HepG2 (cell line): Measurements from ENCODE around the gene TRIM28. TPM values are rescaled to one million over a fixed set of nuclear protein-coding genes. Genes with fewer than 3 reads are reported as not detected.

Experiments used
- AHR ChIP-seq: IDR thresholded peaks from 2 replicates; pipeline ENCODE4 v1.6.1; 2018; ENCODE audit warnings: missing genetic modification reagents, missing compliant biosample characterization
- BRF2 ChIP-seq: sonication (generic); formaldehyde crosslinking; IDR thresholded peaks from 2 replicates; pipeline ENCODE4 v1.8.1; 2022; ENCODE audit warnings: mild to moderate bottlenecking, missing genetic modification reagents
- CCDC6 ChIP-seq: sonication (generic); formaldehyde crosslinking; IDR thresholded peaks from 2 replicates; pipeline ENCODE4 v1.8.1; 2022; ENCODE audit warnings: mild to moderate bottlenecking, missing genetic modification reagents, moderate library complexity
- EED ChIP-seq: sonication (generic); formaldehyde crosslinking; IDR thresholded peaks from 2 replicates; pipeline ENCODE4 v1.5.0; 2020; ENCODE audit warnings: mild to moderate bottlenecking, missing genetic modification reagents
- GMEB2 ChIP-seq: IDR thresholded peaks from 2 replicates; pipeline ENCODE4 v1.6.1; 2016; ENCODE audit warnings: missing biosample characterization, missing genetic modification reagents, low read depth
- HINFP ChIP-seq: sonication (generic); formaldehyde crosslinking; IDR thresholded peaks from 2 replicates; pipeline ENCODE4 v1.4.0; 2020; ENCODE audit warnings: low read depth, mild to moderate bottlenecking, missing genetic modification reagents
- KAT2B ChIP-seq: fragments of 150-350 bp; IDR thresholded peaks from 2 replicates; pipeline ENCODE4 v1.6.1; 2014; ENCODE audit warnings: low read depth, low read length, borderline replicate concordance
- MAFK ChIP-seq, 2 experiments: IDR thresholded peaks in 1 of 2; conservative IDR thresholded peaks in 1 of 2; 2 replicates each; pipeline ENCODE4 v1.6.1; 2011; ENCODE audit warnings: improper control_type of control experiment in 2 of 2, low read length in 2 of 2
- MXD1 ChIP-seq: sonication (generic); formaldehyde crosslinking; IDR thresholded peaks from 2 replicates; pipeline ENCODE4 v1.4.0; 2020; ENCODE audit warnings: mild to moderate bottlenecking, missing genetic modification reagents
- NFYB ChIP-seq: sonication (generic); formaldehyde crosslinking; IDR thresholded peaks from 2 replicates; pipeline ENCODE4 v1.4.0; 2020; ENCODE audit warnings: missing genetic modification reagents
- TFE3 ChIP-seq: IDR thresholded peaks from 2 replicates; pipeline ENCODE4 v1.6.1; 2016
- ZNF549 ChIP-seq: sonication (generic); formaldehyde crosslinking; IDR thresholded peaks from 2 replicates; pipeline ENCODE4 v1.5.0; 2020; ENCODE audit warnings: missing genetic modification reagents
- ZNF577 ChIP-seq: sonication (generic); formaldehyde crosslinking; IDR thresholded peaks from 2 replicates; pipeline ENCODE4 v1.4.0; 2020; ENCODE audit warnings: mild to moderate bottlenecking, low read depth, missing genetic modification reagents, borderline replicate concordance
- ZNF629 ChIP-seq: sonication (generic); formaldehyde crosslinking; conservative IDR thresholded peaks from 2 replicates; pipeline ENCODE4 v1.5.0; 2020; ENCODE audit warnings: missing genetic modification reagents
- ZNF850 ChIP-seq: sonication (generic); formaldehyde crosslinking; conservative IDR thresholded peaks from 2 replicates; pipeline ENCODE4 v1.9.0; 2021; ENCODE audit warnings: mild to moderate bottlenecking, missing genetic modification reagents
- polyA plus RNA-seq, 8 experiments: library from polyadenylated mRNA; depleted of rRNA in 3 of 8; stranded (reverse) in 7 of 8; unstranded in 1 of 8; fragments of >200 nt; fragmentation: Illumina TruSeq in 4 of 8; extraction: Trizol in 4 of 8; gene quantifications; 2 replicates each; pipeline versions ENCODE4 v1.2.1 to v1.2.3, GENCODE V29; 2011 to 2016; ENCODE audit warnings: low read depth in 4 of 8, missing spikeins in 1 of 8, mixed read lengths in 1 of 8; ENCODE audit not compliant: insufficient read depth in 1 of 8
- total RNA-seq, 5 experiments: library from RNA; depleted of rRNA; stranded (reverse); fragments of >200 nt; fragmentation: Illumina TruSeq; extraction: Trizol; gene quantifications; 2 replicates each; pipeline ENCODE4 v1.2.3, GENCODE V29; 2016; ENCODE audit warnings: low read depth in 1 of 5
- TF ChIP-seq, protein P1 (sequence below): sonication (generic); formaldehyde crosslinking; IDR thresholded peaks from 2 replicates; pipeline ENCODE4 v1.8.1; 2023; ENCODE audit warnings: missing genetic modification reagents, inconsistent platforms, borderline replicate concordance
- TF ChIP-seq, protein P2 (sequence below): sonication (generic); formaldehyde crosslinking; IDR thresholded peaks from 2 replicates; pipeline ENCODE4 v1.5.0; 2020; ENCODE audit warnings: missing genetic modification reagents
- TF ChIP-seq, protein P3 (sequence below): sonication (generic); formaldehyde crosslinking; IDR thresholded peaks from 2 replicates; pipeline ENCODE4 v1.4.0; 2020; ENCODE audit warnings: missing genetic modification reagents; ENCODE audit errors: not compliant biosample characterization

The TRIM28 gene
- total and polyA plus RNA-seq, 2 of the 13 experiments (the other 11 are each of a cell fraction or from before 2014, with no cell fraction given), result 361 to 439 TPM

- no peak for TF ChIP-seq AHR (CRISPR knock-in tag)
- no peak for TF ChIP-seq ZNF549 (CRISPR knock-in tag)
- 0 out of 2 replicates have a peak, but pooled peaks have one; percentile 10 for TF ChIP-seq EED
- no peak for TF ChIP-seq BRF2 (CRISPR knock-in tag)
- TF ChIP-seq MAFK (conservative IDR thresholded peaks at IDR 0.05 in 1 of 2, IDR thresholded peaks at IDR 0.05 in 1 of 2; ENCODE audit: low read length in 2 of 2), result no peak
- TF ChIP-seq, protein P1, sequence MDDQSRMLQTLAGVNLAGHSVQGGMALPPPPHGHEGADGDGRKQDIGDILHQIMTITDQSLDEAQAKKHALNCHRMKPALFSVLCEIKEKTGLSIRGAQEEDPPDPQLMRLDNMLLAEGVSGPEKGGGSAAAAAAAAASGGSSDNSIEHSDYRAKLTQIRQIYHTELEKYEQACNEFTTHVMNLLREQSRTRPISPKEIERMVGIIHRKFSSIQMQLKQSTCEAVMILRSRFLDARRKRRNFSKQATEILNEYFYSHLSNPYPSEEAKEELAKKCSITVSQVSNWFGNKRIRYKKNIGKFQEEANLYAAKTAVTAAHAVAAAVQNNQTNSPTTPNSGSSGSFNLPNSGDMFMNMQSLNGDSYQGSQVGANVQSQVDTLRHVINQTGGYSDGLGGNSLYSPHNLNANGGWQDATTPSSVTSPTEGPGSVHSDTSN (CRISPR knock-in tag), result no peak
- TF ChIP-seq, protein P2, sequence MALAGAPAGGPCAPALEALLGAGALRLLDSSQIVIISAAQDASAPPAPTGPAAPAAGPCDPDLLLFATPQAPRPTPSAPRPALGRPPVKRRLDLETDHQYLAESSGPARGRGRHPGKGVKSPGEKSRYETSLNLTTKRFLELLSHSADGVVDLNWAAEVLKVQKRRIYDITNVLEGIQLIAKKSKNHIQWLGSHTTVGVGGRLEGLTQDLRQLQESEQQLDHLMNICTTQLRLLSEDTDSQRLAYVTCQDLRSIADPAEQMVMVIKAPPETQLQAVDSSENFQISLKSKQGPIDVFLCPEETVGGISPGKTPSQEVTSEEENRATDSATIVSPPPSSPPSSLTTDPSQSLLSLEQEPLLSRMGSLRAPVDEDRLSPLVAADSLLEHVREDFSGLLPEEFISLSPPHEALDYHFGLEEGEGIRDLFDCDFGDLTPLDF, result no peak
- no peak for TF ChIP-seq CCDC6 (CRISPR knock-in tag)
- no peak for TF ChIP-seq ZNF577 (CRISPR knock-in tag)
- TF ChIP-seq MXD1 (CRISPR knock-in tag), result no peak
- no peak for TF ChIP-seq ZNF629
- no peak for TF ChIP-seq HINFP
- TF ChIP-seq KAT2B, result no peak
- no peak for TF ChIP-seq TFE3
- 0 out of 2 replicates have a peak, but pooled peaks have one; percentile 18 for TF ChIP-seq GMEB2
- TF ChIP-seq ZNF850 (CRISPR knock-in tag), result no peak
- TF ChIP-seq, protein P3, sequence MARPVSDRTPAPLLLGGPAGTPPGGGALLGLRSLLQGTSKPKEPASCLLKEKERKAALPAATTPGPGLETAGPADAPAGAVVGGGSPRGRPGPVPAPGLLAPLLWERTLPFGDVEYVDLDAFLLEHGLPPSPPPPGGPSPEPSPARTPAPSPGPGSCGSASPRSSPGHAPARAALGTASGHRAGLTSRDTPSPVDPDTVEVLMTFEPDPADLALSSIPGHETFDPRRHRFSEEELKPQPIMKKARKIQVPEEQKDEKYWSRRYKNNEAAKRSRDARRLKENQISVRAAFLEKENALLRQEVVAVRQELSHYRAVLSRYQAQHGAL (CRISPR knock-in tag), result no peak
- TF ChIP-seq NFYB (CRISPR knock-in tag), result no peak
Observed at GRCh38 chr19:58554494-58555368, 10.9 kb downstream of the TRIM28 start, which contains the start of gene CHMP2A (continued).
